ENCODE data around the gene P3H1.

The P3H1 gene

DNA sequence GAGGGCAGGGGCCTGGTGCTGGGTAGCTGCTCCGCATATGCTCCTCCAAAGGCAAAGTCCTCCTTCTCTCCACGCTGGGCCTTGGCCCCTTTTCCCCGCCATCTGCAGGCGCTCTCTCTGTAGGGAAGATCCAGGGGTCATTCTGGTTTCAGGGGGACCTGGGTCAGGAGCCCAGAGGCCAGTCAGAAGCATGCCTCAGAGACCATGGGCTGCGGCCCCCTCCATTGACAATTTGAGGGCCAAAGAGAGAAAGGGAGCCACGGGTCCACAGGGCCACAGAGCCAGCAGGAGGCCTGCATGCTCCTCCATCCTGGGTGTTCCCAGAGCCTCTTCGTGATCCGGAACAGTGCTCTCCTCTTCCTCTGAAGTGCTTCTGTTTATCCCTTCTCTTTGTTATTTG lies 24.7 kb downstream of the P3H1 start:
- Mint-ChIP-seq H3K27me3 (no peaks in the 10 kb centered on the region), H3K27ac (no peak overlapping the region), H3K36me3 (no peaks in the 10 kb centered on the region), H3K4me1 (peaks cover 3% of the 10 kb centered on the region), H3K9me3 (no peaks in the 10 kb centered on the region), H3K4me3 (no peak overlapping the region)

DNA sequence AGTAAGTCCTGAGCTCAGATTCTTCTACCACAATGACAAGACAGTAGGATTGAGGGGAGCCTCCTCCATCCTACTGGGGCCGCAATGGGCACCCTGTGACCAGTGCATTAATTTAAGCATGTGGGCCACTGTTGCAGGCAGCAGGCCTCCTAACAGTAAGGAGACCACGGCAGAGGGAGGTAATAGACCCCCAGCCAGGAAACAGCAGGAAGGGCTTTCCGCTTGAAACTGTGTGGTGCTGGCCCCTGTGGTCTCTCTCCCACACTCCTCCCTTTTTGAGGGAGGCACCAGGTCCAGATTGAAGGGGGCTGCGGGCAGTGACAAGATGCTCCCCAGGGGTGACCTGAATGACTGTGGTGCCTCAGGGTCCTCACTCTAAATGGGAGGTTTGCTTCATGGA lies 25.1 kb downstream of the P3H1 start:
- Mint-ChIP-seq H3K4me1 (peaks cover 8% of the 10 kb centered on the region), H3K27me3 (no peaks in the 10 kb centered on the region), H3K27ac (no peak overlapping the region), H3K4me3 (no peak overlapping the region), H3K9me3 (no peaks in the 10 kb centered on the region), H3K36me3 (no peaks in the 10 kb centered on the region)

DNA sequence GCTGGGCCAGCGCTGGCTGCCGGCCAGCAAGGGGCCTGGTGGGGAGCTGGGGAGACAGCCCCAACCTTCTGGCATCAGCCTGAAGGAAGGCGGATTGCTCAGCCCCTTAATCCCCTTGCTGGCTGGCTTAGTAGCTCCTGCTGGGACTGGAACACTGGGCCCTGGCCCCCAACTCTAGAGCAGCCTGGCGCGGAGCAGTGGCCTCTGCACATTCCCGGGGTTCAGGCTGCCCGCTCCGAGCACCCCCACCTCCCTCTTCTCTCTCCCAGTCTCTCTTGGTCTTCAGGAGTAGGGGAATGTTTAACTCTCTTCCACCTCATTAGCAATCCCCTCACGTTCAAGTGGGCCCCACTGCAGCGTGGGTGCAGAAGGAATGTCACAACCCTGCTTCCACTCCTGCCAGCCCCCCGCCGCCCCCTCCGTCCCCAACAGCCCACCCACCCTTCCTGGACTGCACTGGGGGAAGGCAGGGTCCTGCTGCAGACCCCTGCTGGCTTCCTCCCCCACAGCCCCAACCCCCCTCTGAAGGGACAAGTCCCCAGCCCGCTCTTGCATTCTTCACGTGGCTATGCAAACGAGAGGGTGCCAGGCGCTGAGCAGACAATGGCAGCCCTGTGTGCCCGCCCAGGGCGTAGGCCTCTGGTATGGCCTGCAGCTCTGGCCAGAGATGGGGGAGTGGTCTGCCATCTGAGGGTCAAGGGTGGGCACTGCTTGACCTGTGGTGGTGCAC lies 25.8 kb downstream of the P3H1 start:
- H3K36me3 Mint-ChIP-seq = no peaks in the 10 kb centered on the region
- no peaks in the 10 kb centered on the region for H3K9me3 Mint-ChIP-seq

DNA sequence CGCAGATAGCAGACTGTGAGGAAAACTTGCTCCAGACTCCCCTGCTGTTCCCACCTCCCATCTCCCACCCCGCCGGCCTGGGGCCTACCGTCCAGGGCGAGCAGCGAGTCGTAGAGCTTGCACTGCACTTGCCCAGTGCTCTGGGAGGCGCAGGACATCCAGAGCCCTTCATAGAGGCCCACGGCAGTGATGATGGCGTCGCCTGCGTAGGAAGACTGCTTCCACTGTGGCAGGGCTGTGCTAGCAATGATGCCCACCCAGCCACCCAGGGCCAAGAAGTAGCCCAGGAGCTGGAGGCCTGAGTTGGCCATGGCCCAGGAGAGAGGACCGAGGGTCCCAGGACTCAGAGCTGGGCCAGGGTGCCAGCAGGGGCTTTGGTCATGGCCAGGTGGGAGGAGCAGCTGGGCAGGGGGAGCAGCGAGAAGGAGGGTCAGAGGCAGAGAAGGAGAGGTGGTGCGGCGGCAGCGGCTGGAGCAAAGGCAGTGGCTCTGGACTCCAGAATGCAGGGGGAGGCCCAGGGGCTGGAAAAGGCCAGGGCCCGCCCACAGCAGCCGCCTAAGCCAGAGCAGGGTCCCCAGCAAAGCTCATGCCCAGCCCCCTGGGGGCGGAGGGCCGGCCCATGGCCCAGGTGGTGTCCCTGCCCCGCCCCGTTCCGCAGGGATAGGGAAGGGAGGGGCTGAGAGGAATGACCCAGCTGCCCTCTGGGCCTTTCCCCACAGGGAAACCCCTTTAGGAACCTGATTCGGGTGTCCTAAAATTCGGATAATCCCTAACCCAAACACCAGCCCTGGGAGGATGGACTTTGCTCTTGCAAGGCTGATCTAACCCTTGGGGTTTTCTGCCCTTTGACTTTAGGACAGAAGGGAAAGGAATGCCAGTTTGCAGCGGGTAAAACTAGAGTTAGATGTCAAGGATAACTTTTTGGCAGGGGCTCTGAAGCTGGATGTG lies 26.8 kb downstream of the P3H1 start, which contains the start of gene CLDN19:
CLDN19 (minus strand) TSS at position 484 of the 948 bp plus-strand sequence; CDS start at position 311, 173 bp downstream.
- no peak within 1 kb of the TSS for H3K4me3 Mint-ChIP-seq
- H3K4me1 Mint-ChIP-seq = peaks cover 9% of the 10 kb centered on the region
- H3K27me3 Mint-ChIP-seq = no peaks in the 10 kb centered on the region
- no peaks in the 10 kb centered on the region for H3K36me3 Mint-ChIP-seq
- no peak within 1 kb of the TSS for H3K27ac Mint-ChIP-seq
- H3K9me3 Mint-ChIP-seq = no peaks in the 10 kb centered on the region

More for the DNA sequence above, 25.8 kb downstream of the P3H1 start:
- H3K27ac Mint-ChIP-seq = no peak overlapping the region
- H3K27me3 Mint-ChIP-seq = no peaks in the 10 kb centered on the region
- H3K4me1 Mint-ChIP-seq = peaks cover 9% of the 10 kb centered on the region
- H3K4me3 Mint-ChIP-seq = no peak overlapping the region

DNA sequence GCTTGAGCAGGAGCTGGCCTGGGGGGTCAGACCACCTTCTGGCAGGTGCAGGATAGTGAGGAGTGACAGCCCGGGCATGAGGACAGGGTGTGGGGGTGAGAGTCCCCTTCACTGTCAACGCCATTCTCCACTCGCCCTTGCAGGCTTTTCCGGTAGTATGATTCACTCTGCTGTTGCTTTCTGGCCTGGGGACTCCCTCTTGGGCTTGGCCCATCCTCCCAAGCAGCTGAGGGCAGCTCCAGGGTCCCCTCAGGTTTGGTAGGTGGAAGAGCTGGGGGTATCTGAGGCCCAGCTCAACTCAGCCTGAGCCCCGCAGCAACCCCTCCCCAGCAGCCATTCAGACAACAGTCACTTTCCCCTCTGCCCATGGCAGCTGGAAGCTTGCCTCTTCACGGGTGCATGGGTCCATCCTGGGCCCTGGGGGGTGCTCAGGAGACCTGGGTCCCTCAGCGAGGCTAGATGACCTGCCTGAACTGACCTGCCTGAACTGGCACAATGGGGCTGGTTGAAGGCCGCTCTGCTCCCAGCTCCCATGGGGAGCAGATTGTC lies 28.1 kb downstream of the P3H1 start:
- H3K27ac Mint-ChIP-seq = no peak overlapping the region
- H3K4me3 Mint-ChIP-seq = no peak overlapping the region
- no peaks in the 10 kb centered on the region for H3K36me3 Mint-ChIP-seq
- H3K9me3 Mint-ChIP-seq = no peaks in the 10 kb centered on the region
- H3K4me1 Mint-ChIP-seq = peaks cover 9% of the 10 kb centered on the region
- no peaks in the 10 kb centered on the region for H3K27me3 Mint-ChIP-seq

DNA sequence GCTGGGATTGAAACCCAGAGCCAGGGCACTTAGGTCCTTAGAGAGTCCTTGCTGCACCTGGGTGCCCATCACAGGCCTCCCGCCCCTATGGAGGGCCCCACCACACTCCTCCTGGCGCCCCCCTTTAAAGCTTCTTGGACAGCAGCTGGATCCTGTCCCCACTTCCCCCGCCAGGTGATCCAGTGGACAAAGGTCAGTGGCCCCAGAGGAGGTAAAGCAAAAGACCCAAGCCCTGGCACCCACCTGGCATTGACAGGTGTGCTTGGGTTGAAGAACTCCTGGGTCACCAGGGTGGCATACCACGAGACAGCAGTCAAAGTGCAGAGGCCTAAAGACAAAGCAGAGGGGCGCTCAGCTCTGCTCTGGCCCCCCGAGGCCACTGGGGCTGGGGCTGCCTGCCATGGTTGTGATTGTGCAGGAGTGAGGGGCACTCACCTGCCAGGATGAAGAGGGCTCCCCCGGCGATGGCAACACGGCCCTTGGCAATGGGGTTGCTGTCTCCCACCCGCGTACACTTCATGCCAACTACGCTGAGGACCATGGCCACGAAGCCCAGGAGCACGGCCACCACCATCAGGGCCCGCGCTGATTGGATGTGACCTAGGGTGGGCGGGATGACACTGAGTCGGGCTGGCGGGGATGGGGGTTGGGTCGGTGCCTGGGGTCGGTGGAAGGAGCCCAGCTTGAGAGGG lies 28.7 kb downstream of the P3H1 start:
- Mint-ChIP-seq H3K9me3 (no peaks in the 10 kb centered on the region), H3K4me3 (no peak overlapping the region), H3K36me3 (no peaks in the 10 kb centered on the region), H3K4me1 (peaks cover 9% of the 10 kb centered on the region), H3K27me3 (no peaks in the 10 kb centered on the region), H3K27ac (no peak overlapping the region)

DNA sequence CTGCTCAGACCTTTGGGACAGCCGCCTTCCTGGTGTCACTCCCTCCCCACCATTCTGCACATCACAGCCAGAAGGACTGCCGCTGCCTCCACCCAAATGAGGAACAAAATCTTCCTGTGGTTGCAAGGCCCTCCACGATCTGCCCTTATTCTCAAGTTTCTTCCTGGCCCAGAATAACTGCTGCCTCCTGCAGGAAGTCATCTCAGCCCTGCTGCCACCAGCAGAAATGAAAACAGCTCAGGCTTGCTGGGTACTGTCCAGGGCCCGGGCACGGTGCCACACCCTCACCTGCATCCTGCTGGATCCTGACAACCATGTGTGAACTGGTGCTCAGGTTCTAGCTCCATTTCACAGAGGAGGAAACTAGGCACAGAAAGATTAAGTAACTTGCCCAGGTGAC lies 29.6 kb downstream of the P3H1 start:
- H3K9me3 Mint-ChIP-seq = no peaks in the 10 kb centered on the region
- H3K27me3 Mint-ChIP-seq = no peaks in the 10 kb centered on the region
- no peak overlapping the region for H3K4me3 Mint-ChIP-seq
- H3K4me1 Mint-ChIP-seq = peaks cover 9% of the 10 kb centered on the region
- H3K27ac Mint-ChIP-seq = no peak overlapping the region
- no peaks in the 10 kb centered on the region for H3K36me3 Mint-ChIP-seq

DNA sequence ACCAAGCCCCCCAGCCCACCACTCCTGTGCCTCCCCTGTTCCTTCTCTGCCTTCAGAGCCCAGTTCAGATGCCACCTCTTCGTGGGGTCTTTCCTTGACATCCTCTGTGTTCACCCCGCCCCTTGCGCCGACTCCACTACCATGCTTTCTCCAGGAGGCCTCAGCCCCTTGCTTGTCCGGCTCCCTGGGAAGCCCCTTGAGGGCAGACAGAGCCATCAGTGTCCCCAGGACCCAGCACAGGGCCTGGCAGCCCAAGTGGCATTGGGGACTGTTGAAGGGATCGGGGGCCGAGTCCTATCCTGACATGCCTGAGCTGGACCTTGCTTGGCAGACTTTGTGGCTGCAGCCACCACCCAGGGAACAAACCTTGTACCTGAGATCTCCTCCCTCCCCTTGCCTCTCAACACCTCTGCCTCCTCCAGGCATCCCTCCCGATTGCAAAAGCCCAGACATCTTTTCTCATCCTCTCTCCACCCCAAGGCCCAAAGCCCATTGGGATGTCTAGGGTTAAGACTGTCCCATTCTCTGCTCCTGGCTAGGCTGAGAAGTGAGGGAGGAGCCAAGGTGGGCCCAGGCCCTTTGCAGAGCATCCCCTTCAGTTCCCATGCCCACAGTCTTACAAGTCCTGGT lies 30.1 kb downstream of the P3H1 start:
- Mint-ChIP-seq H3K4me3 (no peak overlapping the region), H3K4me1 (peaks cover 9% of the 10 kb centered on the region), H3K27me3 (no peaks in the 10 kb centered on the region), H3K36me3 (no peaks in the 10 kb centered on the region), H3K9me3 (no peaks in the 10 kb centered on the region), H3K27ac (no peak overlapping the region)

DNA sequence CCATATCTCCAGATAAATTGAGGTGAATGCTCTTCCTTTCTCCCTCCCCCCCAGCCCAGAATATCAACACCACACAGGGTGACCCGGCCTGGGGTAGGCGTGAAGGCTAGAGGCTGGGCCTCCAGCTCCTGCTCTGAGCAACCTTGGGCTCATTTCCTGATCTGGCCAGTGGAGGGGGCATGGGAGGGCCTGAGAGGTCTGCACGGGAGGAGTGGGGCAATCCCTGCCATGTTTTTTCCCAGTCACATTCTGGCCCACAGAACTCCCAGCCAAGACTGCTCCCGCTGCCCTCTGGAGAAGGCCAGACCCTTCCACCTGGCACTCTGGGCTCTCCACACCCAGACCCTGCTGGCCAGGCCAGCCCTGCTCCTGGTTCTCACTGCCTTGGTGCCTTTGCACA lies 30.7 kb downstream of the P3H1 start:
- Mint-ChIP-seq H3K36me3 (no peaks in the 10 kb centered on the region), H3K27me3 (no peaks in the 10 kb centered on the region), H3K4me1 (peaks cover 9% of the 10 kb centered on the region), H3K4me3 (no peak overlapping the region), H3K27ac (no peak overlapping the region), H3K9me3 (no peaks in the 10 kb centered on the region)

DNA sequence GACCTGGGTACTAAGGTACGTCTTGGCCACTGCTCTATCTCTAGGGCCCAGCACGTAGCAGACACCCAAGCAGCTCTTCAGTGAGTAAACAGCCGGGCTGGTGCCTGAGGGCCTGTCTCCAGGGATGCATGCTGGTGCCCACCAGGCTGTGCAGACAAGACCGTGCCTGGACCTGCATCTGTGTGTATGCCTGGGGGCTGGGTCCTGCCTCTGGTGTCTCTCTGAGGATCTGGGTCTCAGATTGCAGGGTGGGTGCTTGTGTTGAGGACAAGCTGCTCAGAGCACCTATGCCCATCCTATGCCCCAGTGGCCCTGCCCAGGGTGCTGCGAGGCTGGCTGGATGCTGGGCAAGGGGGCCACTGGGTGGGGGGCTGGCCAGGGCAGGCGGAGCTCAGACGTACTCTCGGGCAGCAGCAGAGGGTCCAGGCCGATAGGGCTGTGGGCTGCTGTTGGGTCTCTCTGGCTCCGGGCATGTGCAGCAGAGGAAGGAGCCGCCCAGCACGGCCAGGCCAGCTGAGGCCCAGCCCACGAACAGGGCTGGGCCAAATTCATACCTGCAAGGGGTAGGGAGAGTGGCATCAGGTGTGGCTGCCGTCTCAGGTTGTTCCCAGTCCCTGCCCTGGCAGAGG lies 31.2 kb downstream of the P3H1 start:
- Mint-ChIP-seq H3K9me3 (no peaks in the 10 kb centered on the region), H3K4me3 (no peak overlapping the region), H3K27ac (no peak overlapping the region), H3K27me3 (no peaks in the 10 kb centered on the region), H3K36me3 (no peaks in the 10 kb centered on the region), H3K4me1 (peaks cover 12% of the 10 kb centered on the region)

DNA sequence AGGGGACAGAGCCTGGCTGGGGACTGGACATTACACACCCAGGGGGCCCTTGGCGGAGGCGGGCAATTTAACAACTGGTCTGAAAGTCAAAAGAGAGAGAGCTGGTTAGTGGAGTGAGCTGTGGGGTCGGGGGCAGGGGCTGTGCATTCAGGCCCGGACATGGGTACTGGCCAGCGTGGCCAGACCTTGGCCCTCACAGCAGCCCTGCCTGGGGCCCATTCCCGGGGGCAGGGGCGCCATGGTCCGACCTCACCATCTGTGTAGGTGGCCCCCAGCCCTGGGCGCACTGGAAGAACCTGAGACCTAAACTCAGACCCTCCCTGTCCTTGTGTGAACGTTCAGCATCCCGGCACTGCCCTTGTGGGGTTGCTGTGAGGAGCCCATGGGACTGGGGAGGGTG lies 31.8 kb downstream of the P3H1 start:
- Mint-ChIP-seq H3K36me3 (no peaks in the 10 kb centered on the region), H3K27ac (no peak overlapping the region), H3K27me3 (no peaks in the 10 kb centered on the region), H3K4me3 (no peak overlapping the region), H3K4me1 (peaks cover 12% of the 10 kb centered on the region), H3K9me3 (no peaks in the 10 kb centered on the region)

DNA sequence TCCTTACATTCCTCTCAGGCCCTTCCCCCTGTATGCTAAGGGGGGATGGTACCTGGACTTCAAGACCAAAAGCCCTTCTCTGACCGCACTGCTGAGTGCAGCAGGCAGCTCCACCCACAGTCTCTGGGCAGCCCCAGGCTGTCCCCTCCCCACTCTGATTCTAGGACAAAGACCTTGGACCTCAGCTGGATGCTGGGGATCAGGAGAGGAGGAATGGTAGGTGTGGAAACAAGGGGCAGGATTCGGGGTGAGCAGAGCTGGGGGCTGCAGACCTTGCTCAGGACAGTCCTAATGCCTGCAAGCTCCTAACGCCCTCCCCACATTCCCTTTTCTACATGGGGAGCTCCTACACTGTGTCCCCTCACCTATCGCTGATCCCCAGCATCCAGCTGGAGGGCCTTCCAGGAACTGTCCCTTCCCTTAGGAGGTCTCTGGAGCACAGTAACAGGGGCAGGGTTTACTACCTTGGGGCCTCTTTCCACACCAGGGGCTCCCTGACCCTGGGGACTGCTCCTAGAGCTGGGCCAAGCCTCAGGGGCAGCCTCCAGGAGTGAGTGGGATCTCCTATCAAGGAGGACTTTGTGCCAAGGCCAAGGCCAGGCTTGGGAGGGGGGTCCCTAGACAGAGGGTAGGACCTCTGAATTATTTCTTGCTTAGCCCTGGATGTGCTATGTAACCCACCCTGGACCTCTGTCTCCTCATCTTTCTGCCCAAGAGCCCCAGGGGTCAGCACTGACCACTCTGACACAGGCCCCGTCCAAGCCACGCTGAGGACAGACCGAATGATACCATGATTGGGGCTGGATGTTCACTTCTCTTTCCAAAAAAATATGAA lies 32.4 kb downstream of the P3H1 start:
- Mint-ChIP-seq H3K27ac (no peak overlapping the region), H3K9me3 (no peaks in the 10 kb centered on the region), H3K27me3 (no peaks in the 10 kb centered on the region), H3K4me1 (peaks cover 12% of the 10 kb centered on the region), H3K36me3 (no peaks in the 10 kb centered on the region), H3K4me3 (no peak overlapping the region)

DNA sequence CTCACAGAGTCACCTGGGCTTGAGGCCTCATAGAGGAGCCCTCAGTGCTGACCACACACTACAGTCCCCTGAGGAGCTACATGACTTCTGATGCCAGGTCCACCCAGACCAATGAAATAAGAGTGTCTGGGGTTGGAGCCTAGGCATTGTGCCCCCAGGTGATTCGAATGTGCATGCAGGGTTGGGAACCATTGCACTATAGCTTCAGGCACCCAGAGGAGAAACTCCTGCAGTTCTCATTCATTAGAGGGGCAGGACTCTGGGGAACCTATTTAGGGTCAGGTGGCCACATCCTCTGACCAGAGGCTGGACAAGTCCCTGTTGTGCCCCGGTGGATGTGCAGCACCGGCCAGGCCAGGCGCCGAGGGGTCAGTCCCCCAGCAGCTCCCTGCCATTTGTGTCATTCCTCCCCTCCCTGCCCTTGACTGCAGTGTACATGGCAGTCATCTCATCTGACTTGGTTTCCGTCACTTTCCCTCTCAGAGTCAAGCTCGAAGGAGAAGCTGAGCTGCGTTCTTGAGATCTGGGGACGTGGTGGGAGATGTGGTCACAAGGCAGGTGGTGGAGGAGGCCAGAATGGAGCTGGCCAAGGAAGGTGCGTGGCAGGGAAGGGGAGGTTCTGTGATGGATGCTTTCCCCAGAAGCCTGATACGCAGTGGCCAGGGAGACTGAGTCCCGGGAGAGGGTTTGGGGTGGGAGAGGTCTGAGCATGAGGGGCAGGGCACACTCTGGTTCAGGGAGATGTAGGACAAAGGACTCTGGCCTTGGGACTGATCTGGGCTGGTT lies 33.2 kb downstream of the P3H1 start:
- no peak overlapping the region for H3K4me3 Mint-ChIP-seq
- H3K27me3 Mint-ChIP-seq = no peaks in the 10 kb centered on the region
- peaks cover 12% of the 10 kb centered on the region for H3K4me1 Mint-ChIP-seq
- H3K27ac Mint-ChIP-seq = no peak overlapping the region
- H3K36me3 Mint-ChIP-seq = no peaks in the 10 kb centered on the region
- no peaks in the 10 kb centered on the region for H3K9me3 Mint-ChIP-seq

All from activated naive CD4-positive, alpha-beta T cell treated with anti-CD3 and anti-CD28 coated beads, Interleukin-2, amount 50 U/mL, for 24 hours (primary cell).